HL-60/S4 treated with phorbol 12-myristate 13-acetate at 8.2 ng/mL for 4 days and 3 days (cell line): ENCODE measurements around the gene MYL6.

ENCODE experiments used
- in situ Hi-C: fragments of 300-500 bp; cut with MboI; formaldehyde crosslinking; loops from 2 replicates; pipeline ENCODE4 v1.15.0; 2022; ENCODE audit warnings: low sequenced_read_pairs

MYL6 gene

DNA sequence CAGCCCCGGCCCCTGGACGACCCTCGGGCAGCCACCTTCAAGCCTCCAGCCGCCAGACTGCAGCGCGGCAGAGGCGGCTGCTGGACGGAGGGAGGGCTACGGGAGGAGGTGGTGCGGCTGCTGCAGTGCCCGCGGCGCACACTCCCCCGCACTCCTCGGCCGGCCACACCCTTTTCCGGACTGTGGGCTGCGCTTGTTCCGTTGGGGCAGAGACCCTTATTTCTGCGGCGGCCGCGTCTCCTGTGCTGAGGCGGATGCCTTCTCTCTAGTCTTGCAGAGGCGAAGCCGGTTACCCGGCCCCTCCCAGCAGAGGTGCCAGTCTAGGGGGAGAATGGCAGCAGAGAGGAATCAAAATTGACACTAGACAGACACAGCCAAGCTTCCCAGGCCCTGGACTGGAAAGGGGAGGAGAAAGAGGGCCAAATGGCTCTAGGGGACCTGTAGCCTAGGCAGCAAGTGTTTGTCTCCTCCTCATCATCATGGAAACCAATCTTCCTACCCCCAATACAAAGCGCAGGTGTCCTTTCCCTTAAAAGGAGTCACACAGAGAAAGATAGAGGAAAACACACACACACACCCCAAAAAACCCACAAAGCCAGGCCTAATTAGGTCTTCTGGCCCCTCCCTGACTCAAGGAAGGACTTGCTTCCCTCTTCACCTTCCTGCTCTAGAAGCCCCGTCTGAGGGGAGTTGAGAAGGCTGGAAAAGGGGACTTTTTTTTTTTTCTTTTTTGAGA lies 28.8 kb upstream of the MYL6 start:
- in situ Hi-C loops, result no loop called here

- in situ Hi-C loops, result no loop called here
These were observed 28.1 kb upstream of the MYL6 start for GRCh38 chr12:56129942-56130495.

DNA sequence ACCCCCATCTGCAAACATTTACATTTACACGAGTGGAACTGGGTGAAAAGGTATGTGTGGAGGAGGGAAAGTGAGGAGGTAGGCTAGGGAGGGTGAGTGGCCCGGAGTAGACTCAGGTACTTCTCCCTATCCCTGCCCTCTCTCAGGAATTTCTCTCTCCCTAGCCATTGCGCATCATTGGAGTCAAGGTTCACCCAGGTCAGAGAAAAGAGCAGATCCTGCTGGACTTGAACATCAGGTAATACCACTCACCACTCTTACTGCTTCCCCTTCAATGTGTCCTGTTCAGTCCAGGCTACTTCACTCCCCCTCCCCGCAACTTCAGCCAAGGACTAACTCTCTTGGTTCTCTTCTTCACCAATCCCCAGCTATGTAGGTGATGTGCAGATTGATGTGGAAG lies 27.3 kb upstream of the MYL6 start:
- in situ Hi-C loops, result no loop called here

DNA sequence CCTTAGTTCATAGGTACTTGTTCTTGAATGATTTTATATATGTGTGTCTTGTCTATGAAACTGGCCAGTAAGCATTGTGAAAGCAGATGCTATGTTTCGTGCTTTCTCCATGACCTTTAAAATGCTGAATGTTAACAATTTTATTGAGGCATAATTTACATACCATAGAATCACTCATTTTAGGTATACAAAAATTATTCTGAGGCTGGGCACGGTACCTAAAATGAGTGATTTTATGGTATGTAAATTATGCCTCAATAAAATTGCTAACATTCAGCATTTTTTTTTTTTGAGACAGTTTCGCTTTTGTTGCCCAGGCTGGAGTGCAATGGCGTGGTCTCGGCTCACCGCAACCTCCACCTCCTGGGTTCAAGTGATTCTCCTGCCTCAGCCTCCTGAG lies 23.3 kb upstream of the MYL6 start:
- in situ Hi-C loops, result no loop called here

DNA sequence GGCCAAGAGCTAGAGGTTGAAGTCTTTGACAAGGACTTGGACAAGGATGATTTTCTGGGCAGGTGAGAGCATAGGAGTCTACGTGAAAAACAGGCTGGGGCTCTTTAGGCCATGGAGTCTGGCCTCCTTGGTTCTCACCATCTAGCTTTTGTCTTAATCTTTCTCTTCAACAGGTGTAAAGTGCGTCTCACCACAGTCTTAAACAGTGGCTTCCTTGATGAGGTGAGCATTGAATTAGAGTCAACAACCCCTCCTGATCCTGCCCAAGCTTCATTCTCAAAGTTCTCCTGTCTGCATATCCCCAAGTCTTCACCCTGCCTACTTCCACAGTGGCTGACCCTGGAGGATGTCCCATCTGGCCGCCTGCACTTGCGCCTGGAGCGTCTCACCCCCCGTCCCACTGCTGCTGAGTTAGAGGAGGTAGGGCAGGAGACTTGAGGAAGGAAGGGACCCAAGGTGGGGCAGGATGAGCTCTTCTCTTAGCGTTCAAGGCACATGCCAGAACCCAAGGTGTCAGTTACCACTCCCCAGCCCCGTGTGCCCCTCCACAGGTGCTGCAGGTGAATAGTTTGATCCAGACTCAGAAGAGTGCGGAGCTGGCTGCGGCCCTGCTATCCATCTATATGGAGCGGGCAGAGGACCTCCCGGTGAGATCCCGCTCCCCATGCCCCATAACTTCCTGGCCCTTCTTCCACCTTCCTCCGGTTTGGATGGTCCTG lies 20.1 kb upstream of the MYL6 start:
- in situ Hi-C loops, result no loop called here

DNA sequence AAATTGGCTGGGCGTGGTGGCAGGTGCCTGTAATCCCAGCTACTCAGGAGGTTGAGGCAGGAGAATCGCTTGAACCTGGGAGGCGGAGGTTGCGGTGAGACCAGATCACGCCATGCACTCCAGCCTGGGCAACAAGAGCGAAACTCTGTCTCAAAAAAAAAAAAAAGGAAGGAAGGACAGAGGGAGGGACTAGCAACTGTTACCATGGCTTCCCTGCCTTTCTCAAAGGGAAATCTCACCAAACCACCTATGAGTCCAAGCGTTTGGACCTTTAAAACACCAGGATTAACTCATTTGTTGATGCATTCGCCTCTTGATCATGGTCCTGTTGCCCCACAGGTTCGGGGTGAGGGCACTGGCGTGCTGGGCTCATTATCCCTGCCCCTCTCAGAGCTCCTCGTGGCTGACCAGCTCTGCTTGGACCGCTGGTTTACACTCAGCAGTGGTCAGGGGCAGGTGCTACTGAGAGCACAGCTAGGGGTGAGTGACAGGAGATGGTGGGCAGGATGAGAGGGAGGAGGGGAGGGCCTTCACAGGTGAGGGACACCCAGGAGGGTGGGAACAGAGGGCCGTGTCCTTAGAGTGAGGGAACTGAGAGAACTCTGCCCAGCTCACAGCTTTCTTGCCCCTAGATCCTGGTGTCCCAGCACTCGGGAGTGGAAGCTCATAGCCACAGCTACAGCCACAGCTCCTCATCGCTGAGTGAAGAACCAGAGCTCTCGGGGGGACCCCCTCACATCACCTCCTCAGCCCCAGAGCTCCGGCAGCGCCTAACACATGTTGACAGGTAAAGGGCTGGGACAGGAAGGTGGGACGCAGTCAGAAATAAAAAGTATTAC lies 16.0 kb upstream of the MYL6 start:
- in situ Hi-C loops, result no loop called here

DNA sequence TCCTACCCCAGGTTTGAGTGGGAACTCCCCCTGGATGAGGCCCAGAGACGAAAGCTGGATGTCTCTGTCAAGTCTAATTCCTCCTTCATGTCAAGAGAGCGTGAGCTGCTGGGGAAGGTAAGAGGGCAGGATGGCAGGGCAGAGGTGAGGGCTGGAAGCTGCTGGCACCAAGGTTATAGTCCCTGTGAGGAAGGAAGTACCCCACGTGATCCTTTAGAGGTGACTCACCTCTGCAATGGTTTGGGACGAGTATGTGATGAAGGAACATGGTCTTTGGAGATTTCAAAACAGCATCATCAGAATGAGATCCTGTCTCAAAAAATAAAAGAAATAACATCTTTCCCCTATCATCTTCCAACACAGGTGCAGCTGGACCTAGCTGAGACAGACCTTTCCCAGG lies 14.9 kb upstream of the MYL6 start:
- in situ Hi-C loops, result no loop called here

GRCh38 chr12:56143870-56144269 lies 14.3 kb upstream of the MYL6 start:
- in situ Hi-C loops, result no loop called here

DNA sequence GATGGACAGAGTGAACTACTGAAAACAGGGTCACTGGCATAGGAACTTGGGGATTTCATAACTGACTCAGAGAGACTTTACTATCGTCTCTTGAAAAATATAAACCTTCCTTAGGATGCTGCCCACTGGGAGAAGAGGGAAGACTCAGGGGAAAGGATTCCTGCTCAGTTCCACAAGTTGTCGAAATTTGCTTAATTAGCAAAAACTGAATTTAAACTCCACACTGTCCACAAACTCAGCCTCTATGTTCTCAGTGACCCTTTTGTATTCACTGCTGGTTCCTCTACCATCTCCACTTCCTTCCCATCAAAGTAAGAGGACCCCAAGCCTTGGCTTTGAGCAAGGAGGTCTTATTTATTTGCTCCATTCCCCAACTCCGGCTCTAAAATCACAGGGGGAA lies 12.9 kb upstream of the MYL6 start:
- in situ Hi-C loops, result no loop called here

- in situ Hi-C loops, result no loop called here
These were observed 11.4 kb upstream of the MYL6 start for GRCh38 chr12:56146492-56147460.

DNA sequence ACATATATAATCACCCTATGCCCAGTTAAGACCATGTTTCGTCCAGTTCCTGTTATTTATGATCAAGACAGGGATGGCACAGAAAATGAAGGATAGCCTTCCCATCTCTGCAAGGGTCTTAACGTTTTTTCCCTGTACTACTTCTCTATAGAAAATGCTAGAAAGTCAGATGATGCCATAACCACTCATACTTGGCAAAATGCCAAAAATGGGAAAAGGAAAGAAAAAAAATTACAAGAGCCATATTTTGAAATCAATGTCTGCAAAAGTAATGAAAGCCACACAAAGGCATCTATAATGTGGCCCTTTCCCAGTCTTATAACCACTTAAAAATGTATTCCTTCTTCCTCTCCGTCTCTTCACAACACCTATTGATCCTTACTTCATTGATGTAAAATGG lies 7.6 kb upstream of the MYL6 start:
- in situ Hi-C loops, result no loop called here

GRCh38 chr12:56151672-56152131 lies 6.5 kb upstream of the MYL6 start:
- in situ Hi-C loops, result no loop called here

DNA sequence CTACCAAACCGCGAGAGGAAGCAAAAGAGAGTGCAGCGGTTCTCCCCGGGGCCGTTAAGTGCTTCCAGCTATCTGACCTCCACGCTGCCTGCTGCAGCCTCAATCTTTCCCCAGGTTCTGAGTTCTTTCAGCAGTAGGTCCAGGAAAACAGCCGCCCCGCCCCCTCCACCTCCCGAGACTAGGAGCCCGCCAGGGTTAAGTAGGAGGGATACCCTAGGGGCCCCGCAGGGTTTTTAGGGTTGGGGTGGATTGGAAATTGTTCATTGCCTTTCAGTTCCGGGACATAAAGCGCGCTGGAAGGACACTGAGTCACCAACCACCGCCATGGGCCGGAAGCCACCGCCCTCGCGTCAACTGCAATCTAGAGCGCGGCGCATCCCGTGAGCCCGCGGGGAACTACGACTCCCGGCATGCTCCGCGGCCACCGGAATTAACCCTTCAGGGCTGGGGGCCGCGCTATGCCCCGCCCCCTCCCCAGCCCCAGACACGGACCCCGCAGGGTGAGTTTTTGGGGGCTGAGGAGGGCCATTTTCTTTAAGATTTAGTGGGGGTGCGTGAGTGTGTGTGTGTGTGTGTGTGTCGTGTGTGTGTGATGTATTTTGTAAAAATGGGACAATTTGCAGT lies 5.9 kb upstream of the MYL6 start, which contains the start of gene MYL6B:
Gene MYL6B, plus strand, starts transcription at position 456 of the 624 bp plus-strand sequence. CDS start 1,332 bp downstream, outside the sequence.
- in situ Hi-C loops, result no loop called here

DNA sequence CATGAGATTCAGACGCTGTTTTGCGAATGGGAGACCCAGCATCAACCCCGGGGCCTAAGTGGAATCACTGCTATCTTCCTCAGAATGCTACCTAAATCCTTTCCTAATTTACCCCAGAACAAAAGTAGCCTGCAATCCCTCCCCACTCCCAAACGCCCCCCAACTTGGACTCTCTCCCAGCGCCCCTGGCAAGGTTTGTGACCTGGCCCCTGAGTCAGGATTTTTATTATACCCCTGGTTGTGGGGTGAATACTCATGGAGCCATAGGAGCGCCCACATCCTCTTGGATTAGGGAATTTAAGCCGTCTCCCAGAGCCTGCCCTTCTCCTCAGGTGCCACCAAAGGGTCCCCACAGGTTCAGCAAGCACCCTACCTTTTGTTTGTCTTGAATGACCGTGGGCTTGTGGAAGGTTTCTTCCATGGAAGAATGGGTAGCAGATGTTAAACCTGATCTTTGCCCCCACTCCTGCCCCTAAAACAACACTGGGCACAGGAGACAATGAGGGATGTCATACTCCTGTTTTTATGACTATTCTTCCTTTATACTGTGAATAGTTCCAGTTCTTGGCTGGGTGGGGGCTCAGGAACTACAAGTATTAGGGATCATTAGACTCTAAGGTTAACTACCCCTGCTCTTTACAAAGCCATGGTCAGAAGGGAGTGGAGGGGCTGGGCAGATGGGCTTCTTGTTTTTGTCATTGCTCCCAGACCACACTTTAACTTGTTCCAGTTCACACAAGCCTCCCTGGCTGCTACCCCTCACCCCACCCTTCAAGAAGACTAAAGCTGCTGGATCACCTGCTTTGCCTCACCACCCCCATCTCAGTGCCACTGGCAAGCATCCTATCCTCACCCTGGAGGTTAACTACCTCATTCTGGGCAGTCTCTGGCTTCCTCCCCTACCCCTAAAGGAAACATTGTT lies 5.1 kb upstream of the MYL6 start:
- in situ Hi-C loops, result no loop called here

DNA sequence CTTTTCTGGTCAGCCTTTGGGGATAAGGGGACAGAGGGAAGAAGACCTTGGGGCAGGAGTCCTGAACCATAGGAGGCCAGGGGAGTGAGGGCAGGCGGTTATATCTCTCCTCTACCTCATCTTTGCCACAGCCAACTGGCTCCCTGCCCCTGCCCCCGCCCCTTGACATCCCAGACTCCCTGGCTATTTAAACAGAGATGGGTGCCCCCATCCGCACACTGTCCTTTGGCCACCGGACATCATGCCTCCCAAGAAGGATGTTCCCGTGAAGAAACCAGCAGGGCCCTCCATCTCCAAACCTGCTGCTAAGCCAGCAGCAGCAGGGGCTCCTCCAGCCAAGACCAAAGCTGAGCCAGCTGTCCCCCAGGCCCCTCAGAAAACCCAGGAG lies 4.5 kb upstream of the MYL6 start:
- in situ Hi-C loops, result no loop called here

DNA sequence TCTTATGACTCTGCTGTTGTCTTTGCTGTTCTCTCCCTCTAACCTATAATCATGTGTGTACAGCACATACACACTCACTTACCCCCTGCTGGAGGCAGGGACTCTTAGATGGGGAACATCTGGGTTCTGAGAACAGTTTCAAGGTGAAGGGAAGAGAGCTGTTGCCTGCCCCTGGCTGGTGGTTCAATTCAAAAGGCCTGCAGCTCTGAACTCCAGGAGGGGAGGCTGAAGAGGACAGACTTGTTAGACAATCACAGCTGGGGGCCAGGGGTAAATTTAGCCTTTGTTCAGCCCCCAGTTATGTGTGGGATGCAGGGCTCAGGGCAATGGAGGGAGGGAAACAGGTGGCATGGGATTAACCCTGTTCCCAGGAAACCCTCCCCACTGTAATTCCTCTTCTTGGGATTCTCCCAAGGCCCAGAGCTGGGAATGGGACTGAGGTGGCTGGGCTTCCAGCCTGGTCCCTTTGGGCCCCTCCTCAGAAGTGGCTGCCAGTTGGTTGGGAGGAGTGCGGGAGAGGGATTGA lies 3.9 kb upstream of the MYL6 start:
- in situ Hi-C loops, result no loop called here

DNA sequence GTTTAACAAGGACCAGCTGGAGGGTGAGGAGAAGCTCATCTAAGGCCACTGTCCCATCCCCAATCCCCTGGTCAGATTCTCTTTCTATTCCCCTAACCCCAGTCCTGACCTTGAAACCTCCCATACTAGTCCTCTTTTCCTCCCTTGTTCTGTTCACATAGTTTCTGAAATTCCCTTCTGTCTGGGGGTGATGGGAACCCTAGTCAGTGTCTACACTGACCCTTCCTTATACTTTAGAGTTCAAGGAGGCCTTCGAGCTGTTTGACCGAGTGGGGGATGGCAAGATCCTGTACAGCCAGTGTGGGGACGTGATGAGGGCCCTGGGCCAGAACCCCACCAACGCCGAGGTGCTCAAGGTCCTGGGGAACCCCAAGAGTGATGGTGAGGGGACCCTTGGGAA lies 3.3 kb upstream of the MYL6 start:
- in situ Hi-C loops, result no loop called here

- in situ Hi-C loops, result no loop called here
These were observed 2.8 kb upstream of the MYL6 start for GRCh38 chr12:56155256-56155845.
